Tibial artery (tissue), 4 donors: ENCODE results near the gene LANCL3.
"Not testable (repeated sequence)": the region's sequence is repeated elsewhere in the genome, so short reads cannot be mapped to it uniquely, and the experiment has no call there.

Experiments used
- DNase-seq, 2 donors: peaks; one replicate each; pipeline ENCODE4 v3.0.0-alpha.2; 2019
- H3K27ac ChIP-seq, 2 donors: fragments of 200-600 bp; sonication (generic) in 1 of 2; 1 replicate in 1 of 2; 2 replicates in 1 of 2; pipeline ENCODE4 v1.5.1; 2018 to 2019; ENCODE audit warnings: mild to moderate bottlenecking in 1 of 2
- H3K27me3 ChIP-seq, 2 donors: fragments of 200-600 bp; sonication (generic) in 1 of 2; one replicate each; pipeline versions ENCODE4 v1.5.1 to v1.6.0; 2016 to 2019
- H3K36me3 ChIP-seq, 3 donors: fragments of 200-600 bp; sonication (generic) in 2 of 3; one replicate each; pipeline ENCODE4 v1.5.1; 2016 to 2019; ENCODE audit warnings: mild to moderate bottlenecking in 2 of 3
- H3K4me1 ChIP-seq, 4 donors: fragments of 200-600 bp; sonication (generic) in 2 of 4; 1 replicate in 3 of 4; 2 replicates in 1 of 4; pipeline ENCODE4 v1.5.1; 2016 to 2019
- H3K4me3 ChIP-seq, 2 donors: fragments of 200-600 bp; sonication (generic) in 1 of 2; 1 replicate in 1 of 2; 2 replicates in 1 of 2; pipeline ENCODE4 v1.5.1; 2018 to 2019; ENCODE audit warnings: mild to moderate bottlenecking in 2 of 2
- H3K9me3 ChIP-seq, 3 donors: fragments of 200-600 bp; sonication (generic) in 1 of 3; one replicate each; pipeline ENCODE4 v1.5.1; 2016 to 2019
- intact Hi-C: fragments of 100-400 bp; cut with DNase I; formaldehyde crosslinking; loops from one replicate; pipeline ENCODE4 v1.15.0; 2023; ENCODE audit warnings: low total_unique reads
- TF ChIP-seq, protein P1 (sequence below), 2 experiments: fragments of 200-600 bp in 1 of 2; fragments of 450-650 bp in 1 of 2; IDR thresholded peaks; one replicate each; pipeline ENCODE4 v1.5.1; 2017 to 2019; ENCODE audit warnings: antibody characterized with exemption in 2 of 2, mild to moderate bottlenecking in 1 of 2, moderate library complexity in 1 of 2

The LANCL3 gene

DNA sequence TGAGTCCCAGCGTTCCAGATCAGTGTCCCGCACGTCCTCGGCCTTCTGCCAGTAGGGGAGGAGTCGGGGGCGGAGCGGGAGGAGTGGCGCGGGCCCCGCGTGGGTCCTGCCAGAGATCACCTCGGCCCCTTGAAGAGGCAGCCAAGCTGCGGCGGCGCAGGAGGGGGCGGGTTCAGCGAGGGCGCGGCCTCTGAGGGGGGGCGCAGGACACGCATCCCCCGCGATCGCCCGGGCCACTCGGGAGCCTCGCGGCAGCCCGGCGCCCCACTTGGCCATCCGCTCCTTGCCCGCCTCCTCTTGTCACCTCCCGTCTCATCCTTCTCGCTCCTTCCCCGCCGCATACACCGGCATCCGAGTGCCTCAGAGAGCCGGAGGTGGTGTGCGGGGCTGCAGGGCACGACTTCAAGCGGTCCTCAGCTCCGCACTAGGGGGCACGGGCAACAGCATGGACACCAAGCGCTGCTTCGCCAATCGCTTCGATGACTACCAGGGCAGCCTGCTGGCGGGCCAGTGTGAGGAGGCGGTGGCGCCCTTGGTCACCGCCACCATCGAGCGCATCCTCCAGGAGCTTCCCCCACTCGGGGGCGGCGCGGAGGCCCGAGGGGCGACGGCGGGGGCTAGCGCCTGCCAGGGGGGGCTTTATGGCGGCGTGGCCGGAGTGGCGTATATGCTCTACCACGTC lies at the start of gene LANCL3:
LANCL3 (plus strand) TSS at position 236 of the 682 bp plus-strand sequence; CDS start at position 446, 210 bp downstream.
- H3K27ac ChIP-seq, intact Hi-C loops, H3K36me3 ChIP-seq, H3K9me3 ChIP-seq, H3K27me3 ChIP-seq, H3K4me1 ChIP-seq: not testable (repeated sequence)
- H3K4me3 ChIP-seq = peak within 1 kb of the TSS; percentile 53 to 60
- peak; percentile 12 to 58 for DNase-seq

DNA sequence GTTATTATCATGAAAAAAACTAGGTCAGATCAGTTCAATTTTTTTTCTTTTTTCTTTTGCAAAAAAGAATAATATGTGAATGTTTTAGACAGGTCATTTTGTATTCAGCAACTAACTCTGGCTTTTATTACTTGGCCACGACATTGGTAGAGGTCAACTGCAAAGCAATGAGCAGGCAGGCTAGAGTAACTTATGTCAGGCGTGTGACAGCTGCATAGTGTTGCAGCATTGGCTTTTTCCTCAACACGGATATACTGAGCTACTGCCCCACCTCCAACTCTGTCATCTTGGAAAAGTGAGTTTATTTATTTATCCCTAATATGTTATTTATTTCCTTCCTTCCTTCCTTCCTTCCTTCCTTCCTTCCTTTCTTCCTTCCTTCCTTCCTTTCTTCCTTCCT lies 47.8 kb upstream of the LANCL3 start:
- H3K4me1 ChIP-seq, intact Hi-C loops, H3K4me3 ChIP-seq, DNase-seq, H3K27me3 ChIP-seq, H3K9me3 ChIP-seq, H3K36me3 ChIP-seq, H3K27ac ChIP-seq: not testable (repeated sequence)

DNA sequence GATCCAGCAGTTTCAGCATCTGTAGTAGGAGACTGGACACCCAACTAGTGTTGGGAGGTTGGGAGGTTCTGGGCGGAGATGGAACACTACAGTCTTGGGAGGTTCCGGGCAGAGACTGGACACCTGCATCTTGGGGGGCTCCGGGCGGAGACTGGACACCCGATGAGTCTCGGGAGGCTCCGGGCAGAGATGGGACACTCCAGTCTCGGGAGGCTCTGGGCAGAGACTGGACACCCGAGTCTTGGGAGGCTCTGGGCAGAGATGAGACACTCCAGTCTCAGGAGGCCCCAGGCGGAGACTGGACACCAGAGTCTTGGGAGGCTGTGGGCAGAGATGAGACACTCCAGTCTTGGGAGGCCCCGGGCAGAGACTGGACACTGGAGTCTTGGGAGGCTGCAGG lies 29.5 kb upstream of the LANCL3 start:
- Histone ChIP-seq H3K36me3 (no peaks in the 10 kb centered on the region), H3K4me1 (no peaks in the 10 kb centered on the region), H3K9me3 (peaks cover 0 to 5% (median 0%) of the 10 kb centered on the region in 3 donors), H3K27me3 (no peaks in the 10 kb centered on the region), H3K4me3 (no peak overlapping the region), H3K27ac (no peak overlapping the region)
- no peak for DNase-seq
- TF ChIP-seq, protein P1, sequence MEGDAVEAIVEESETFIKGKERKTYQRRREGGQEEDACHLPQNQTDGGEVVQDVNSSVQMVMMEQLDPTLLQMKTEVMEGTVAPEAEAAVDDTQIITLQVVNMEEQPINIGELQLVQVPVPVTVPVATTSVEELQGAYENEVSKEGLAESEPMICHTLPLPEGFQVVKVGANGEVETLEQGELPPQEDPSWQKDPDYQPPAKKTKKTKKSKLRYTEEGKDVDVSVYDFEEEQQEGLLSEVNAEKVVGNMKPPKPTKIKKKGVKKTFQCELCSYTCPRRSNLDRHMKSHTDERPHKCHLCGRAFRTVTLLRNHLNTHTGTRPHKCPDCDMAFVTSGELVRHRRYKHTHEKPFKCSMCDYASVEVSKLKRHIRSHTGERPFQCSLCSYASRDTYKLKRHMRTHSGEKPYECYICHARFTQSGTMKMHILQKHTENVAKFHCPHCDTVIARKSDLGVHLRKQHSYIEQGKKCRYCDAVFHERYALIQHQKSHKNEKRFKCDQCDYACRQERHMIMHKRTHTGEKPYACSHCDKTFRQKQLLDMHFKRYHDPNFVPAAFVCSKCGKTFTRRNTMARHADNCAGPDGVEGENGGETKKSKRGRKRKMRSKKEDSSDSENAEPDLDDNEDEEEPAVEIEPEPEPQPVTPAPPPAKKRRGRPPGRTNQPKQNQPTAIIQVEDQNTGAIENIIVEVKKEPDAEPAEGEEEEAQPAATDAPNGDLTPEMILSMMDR (IDR thresholded peaks at IDR 0.05) = no peak
- intact Hi-C loops = loop anchor here (10.0 kb wide), 1 partner anchor 63 kb away; no protein-coding TSS in a partner anchor

DNA sequence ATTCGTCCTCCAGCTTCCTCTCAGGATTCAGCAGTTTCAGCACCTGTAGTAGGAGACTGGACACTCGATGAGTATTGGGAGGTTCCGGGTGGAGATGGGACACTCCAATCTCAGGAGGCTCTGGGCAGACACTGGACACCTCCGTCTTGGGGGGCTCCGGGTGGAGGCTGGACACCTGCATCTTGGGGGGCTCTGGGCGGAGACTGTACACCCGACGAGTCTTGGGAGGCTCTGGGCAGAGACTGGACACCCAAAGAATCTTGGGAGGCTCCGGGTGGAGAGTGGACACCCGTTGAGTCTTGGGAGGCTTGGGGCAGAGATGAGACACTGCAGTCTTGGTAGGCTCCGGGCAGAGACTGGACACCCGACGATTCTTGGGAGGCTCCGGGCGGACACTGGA lies 28.7 kb upstream of the LANCL3 start:
- Histone ChIP-seq H3K36me3 (no peaks in the 10 kb centered on the region), H3K27me3 (no peaks in the 10 kb centered on the region), H3K4me1 (no peaks in the 10 kb centered on the region), H3K9me3 (peaks cover 0 to 5% (median 0%) of the 10 kb centered on the region in 3 donors), H3K4me3 (no peak overlapping the region), H3K27ac (no peak overlapping the region)
- TF ChIP-seq, protein P1 (IDR thresholded peaks at IDR 0.05) = no peak
- intact Hi-C loops = loop anchor here (10.0 kb wide), 1 partner anchor 62 kb away; no protein-coding TSS in a partner anchor
- no peak for DNase-seq

DNA sequence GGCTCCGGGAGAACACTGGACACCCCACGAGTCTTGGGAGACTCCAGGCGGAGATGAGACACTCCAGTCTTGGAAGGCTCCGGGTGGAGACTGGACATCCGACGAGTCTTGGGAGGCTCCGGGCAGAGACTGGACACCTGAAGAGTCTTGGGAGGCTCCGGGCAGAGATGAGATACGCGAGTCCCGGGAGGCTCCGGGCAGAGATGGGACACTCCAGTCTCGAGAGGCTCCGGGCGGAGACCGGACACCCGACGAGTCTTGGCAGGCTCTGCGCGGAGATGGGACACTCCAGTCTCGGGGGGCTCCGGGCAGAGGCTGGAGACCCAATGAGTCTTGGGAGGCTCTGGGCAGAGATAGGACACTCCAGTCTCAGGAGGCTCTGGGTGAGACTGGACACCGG lies 28.1 kb upstream of the LANCL3 start:
- intact Hi-C loops = loop anchor here (10.0 kb wide), 1 partner anchor 61 kb away; no protein-coding TSS in a partner anchor
- no peaks in the 10 kb centered on the region for H3K4me1 ChIP-seq
- TF ChIP-seq, protein P1 (IDR thresholded peaks at IDR 0.05) = no peak
- H3K4me3 ChIP-seq = no peak overlapping the region
- no peak for DNase-seq
- H3K27ac ChIP-seq = no peak overlapping the region
- H3K27me3 ChIP-seq = no peaks in the 10 kb centered on the region
- H3K36me3 ChIP-seq = no peaks in the 10 kb centered on the region
- peaks cover 0 to 5% (median 0%) of the 10 kb centered on the region in 3 donors for H3K9me3 ChIP-seq

DNA sequence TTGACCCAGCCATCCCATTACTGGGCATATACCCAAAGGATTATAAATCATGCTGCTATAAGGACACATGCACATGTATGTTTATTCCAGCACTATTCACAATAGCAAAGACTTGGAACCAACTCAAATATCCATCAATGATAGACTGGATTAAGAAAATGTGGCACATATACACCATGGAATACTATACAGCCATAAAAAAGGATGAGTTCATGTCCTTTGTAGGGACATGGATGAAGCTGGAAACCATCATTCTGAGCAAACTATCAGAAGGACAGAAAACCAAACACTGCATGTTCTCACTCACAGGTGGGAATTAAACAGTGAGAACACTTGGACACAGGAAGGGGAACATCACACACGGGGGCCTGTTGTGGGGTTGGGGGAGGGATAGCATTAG lies 26.9 kb upstream of the LANCL3 start:
- not testable (repeated sequence) for H3K27ac ChIP-seq, H3K9me3 ChIP-seq, DNase-seq, H3K4me1 ChIP-seq, H3K36me3 ChIP-seq, H3K27me3 ChIP-seq, H3K4me3 ChIP-seq
- intact Hi-C loops = loop anchor here (10.0 kb wide), 1 partner anchor 60 kb away; no protein-coding TSS in a partner anchor

DNA sequence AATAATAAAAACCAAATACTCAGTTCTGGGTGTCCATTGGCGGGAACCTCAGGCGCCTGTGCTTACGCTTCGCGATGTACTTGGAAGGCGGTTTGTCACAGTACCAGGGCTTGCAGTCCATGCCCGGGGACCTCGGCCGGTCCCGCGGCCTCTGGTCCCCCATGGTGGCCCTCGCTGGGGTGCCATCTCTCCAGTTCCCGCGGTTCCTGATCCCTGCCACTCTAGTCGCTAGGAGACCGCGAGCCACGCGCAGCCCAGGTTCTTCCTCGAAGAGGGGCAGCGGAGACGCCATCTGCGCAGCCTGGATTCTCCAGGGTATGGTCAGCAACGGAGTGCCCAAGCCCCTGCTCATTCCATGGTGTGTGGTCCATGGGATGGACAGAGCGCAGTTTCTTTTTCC lies 26.4 kb upstream of the LANCL3 start:
- Histone ChIP-seq H3K27ac (no peak overlapping the region), H3K36me3 (no peaks in the 10 kb centered on the region), H3K27me3 (no peaks in the 10 kb centered on the region), H3K4me3 (no peak overlapping the region), H3K4me1 (no peaks in the 10 kb centered on the region), H3K9me3 (peaks cover 0 to 5% (median 0%) of the 10 kb centered on the region in 3 donors)
- TF ChIP-seq, protein P1 (IDR thresholded peaks at IDR 0.05) = no peak
- intact Hi-C loops = loop anchor here (10.0 kb wide), 1 partner anchor 60 kb away; no protein-coding TSS in a partner anchor
- DNase-seq = no peak

DNA sequence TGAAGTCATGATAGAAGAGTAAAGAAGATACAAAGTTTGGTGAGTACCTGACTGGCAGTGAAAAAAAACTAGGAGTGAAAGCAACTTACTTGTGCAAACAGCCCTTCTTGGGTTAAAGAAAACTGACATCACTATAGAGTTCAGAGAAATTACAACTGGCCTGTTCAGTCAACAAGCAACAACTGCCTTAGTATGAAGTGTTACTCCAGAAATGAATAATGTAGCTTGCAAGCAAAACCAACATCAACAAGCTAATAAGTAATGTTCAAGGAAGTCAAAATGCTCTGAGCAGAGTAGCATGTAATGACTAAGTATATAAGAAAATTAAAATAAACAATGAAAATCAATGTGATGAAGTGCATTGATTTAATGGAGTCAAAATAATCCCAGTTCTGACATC lies 21.8 kb upstream of the LANCL3 start:
- H3K27me3 ChIP-seq, H3K9me3 ChIP-seq, DNase-seq, H3K36me3 ChIP-seq, H3K27ac ChIP-seq, H3K4me3 ChIP-seq, H3K4me1 ChIP-seq: not testable (repeated sequence)
- intact Hi-C loops = loop anchor here (10.0 kb wide), 1 partner anchor 55 kb away; no protein-coding TSS in a partner anchor
